ENCODE data around the gene CAV1. TPM values are rescaled to one million over a fixed set of nuclear protein-coding genes. Genes with fewer than 3 reads are reported as not detected.

Gene CAV1
- polyA plus RNA-seq, 1 donor, result 27.3 TPM

GRCh38 chr7:116610721-116611120 is 85.9 kb downstream of the CAV1 start:
- DNase-seq, result no peak

Other genes starting within 250 kb of the CAV1 start
- gene CAV2, start 25.3 kb upstream of the CAV1 start, polyA plus RNA-seq (ENCODE audit: insufficient read length), result 27.0 TPM
- gene MET, start 147.2 kb downstream of the CAV1 start, polyA plus RNA-seq (ENCODE audit: insufficient read length), result 52.6 TPM